MM.1S (cell line): ENCODE measurements around the gene TOX2.

ENCODE experiments used
- CTCF ChIP-seq: fragments of 300-600 bp; sonication (generic); IDR thresholded peaks from 2 replicates; pipeline ENCODE4 v1.5.1; 2016; ENCODE audit warnings: antibody characterized with exemption, low read length, mixed read lengths
- EZH2 ChIP-seq: fragments of 300-600 bp; sonication (generic); optimal IDR thresholded peaks from 2 replicates; pipeline ENCODE3; 2017; ENCODE audit warnings: low read depth, mild to moderate bottlenecking, antibody characterized with exemption, low read length, mixed read lengths

GRCh38 chr20:44087857-44088120 lies 173.1 kb downstream of the TOX2 start:
- TF ChIP-seq CTCF (no peak), EZH2 (no peak)
